Measurements from ENCODE around the gene NCAPD2. TPM values are rescaled to one million over a fixed set of nuclear protein-coding genes. Genes with fewer than 3 reads are reported as not detected.
"Not testable (repeated sequence)": the region's sequence is repeated elsewhere in the genome, so short reads cannot be mapped to it uniquely, and the experiment has no call there.

The NCAPD2 gene
- total RNA-seq, 2 experiments from 2014 or later, result 195 to 196 TPM

DNA sequence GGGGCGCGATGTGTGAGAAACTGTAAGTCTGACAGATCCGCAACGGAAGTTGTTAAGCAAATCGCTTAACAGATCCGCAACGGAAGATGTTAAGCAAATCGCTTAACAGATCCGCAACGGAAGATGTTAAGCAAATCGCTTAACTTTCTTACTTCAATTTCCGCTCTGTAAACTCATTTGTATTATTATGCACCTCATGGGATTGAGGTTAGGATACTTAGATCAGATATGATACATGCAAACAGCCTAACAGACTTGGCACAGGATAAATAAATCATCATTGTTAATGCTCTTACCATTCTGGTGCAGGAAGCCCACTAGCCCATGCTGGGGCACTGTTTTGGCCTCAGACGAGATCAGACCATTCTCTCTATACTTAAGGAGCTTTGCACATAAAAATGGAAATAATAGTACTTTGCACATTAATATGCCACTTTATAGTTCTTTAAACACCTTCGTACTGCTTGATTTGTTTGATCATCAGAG is 399 bp downstream of the NCAPD2 start:
- ChIA-PET CTCF (interaction anchor here (0.7 to 1.8 kb wide), 10 partner anchors 17 to 71 kb away, joined by 3 to 10 read pairs (median 4); no protein-coding TSS in a partner anchor), POLR2A (interaction anchor here (0.7 to 4.1 kb wide), 10 partner anchors 10 to 51 kb away, joined by 3 to 21 read pairs (median 6); partner anchors contain the start of gene VAMP1)
- TF ChIP-seq, protein P1, sequence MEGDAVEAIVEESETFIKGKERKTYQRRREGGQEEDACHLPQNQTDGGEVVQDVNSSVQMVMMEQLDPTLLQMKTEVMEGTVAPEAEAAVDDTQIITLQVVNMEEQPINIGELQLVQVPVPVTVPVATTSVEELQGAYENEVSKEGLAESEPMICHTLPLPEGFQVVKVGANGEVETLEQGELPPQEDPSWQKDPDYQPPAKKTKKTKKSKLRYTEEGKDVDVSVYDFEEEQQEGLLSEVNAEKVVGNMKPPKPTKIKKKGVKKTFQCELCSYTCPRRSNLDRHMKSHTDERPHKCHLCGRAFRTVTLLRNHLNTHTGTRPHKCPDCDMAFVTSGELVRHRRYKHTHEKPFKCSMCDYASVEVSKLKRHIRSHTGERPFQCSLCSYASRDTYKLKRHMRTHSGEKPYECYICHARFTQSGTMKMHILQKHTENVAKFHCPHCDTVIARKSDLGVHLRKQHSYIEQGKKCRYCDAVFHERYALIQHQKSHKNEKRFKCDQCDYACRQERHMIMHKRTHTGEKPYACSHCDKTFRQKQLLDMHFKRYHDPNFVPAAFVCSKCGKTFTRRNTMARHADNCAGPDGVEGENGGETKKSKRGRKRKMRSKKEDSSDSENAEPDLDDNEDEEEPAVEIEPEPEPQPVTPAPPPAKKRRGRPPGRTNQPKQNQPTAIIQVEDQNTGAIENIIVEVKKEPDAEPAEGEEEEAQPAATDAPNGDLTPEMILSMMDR (IDR thresholded peaks at IDR 0.05), result no peak
- peaks cover 54% of the 10 kb centered on the region for H3K36me3 Mint-ChIP-seq (ENCODE audit: low read depth)
- peak overlapping the region; percentile 99 for H3K4me3 Mint-ChIP-seq
- DNase-seq (peak; percentile 36), ATAC-seq (peak; percentile 5)
- H3K4me1 Mint-ChIP-seq (ENCODE audit: low read depth), result peaks cover 31% of the 10 kb centered on the region
- peak overlapping the region; percentile 99 for H3K27ac Mint-ChIP-seq
- H3K27me3 Mint-ChIP-seq, result no peaks in the 10 kb centered on the region
- intact Hi-C loops (cut with micrococcal nuclease), result loop anchor here (5.0 kb wide), 1 partner anchor 38 kb away; the partner anchor contains the start of gene GAPDH
- no peaks in the 10 kb centered on the region for H3K9me3 Mint-ChIP-seq

- intact Hi-C loops (cut with micrococcal nuclease), result loop anchor here (5.0 kb wide), 1 partner anchor 37 kb away; the partner anchor contains the start of gene GAPDH
- ChIA-PET POLR2A (interaction anchor here (0.7 to 4.1 kb wide), 11 partner anchors 9 to 52 kb away, joined by 3 to 21 read pairs (median 4); partner anchors contain the start of gene VAMP1), CTCF (interaction anchor here (0.7 to 1.8 kb wide), 10 partner anchors 16 to 72 kb away, joined by 3 to 10 read pairs (median 4); no protein-coding TSS in a partner anchor)
- Mint-ChIP-seq H3K9me3 (no peaks in the 10 kb centered on the region), H3K4me3 (peak overlapping the region; percentile 99), H3K27ac (peak overlapping the region; percentile 99), H3K4me1 (ENCODE audit: low read depth) (peaks cover 31% of the 10 kb centered on the region), H3K36me3 (ENCODE audit: low read depth) (peaks cover 55% of the 10 kb centered on the region), H3K27me3 (no peaks in the 10 kb centered on the region)
- ATAC-seq (no peak), DNase-seq (no peak)
- TF ChIP-seq, protein P1 (IDR thresholded peaks at IDR 0.05), result no peak
Measured at GRCh38 chr12:6494968-6495367, 1.1 kb downstream of the NCAPD2 start.

GRCh38 chr12:6497291-6497690 is 3.4 kb downstream of the NCAPD2 start:
- Mint-ChIP-seq H3K4me1 (ENCODE audit: low read depth) (peaks cover 24% of the 10 kb centered on the region), H3K36me3 (ENCODE audit: low read depth) (peaks cover 44% of the 10 kb centered on the region), H3K27ac (peak overlapping the region; percentile 77), H3K4me3 (peak overlapping the region; percentile 24)
- POLR2A ChIA-PET, result interaction anchor here (1.2 to 4.1 kb wide), 3 partner anchors 27 to 39 kb away, joined by 3 to 21 read pairs (median 3); partner anchors contain the start of gene VAMP1
- H3K9me3 Mint-ChIP-seq; DNase-seq; ATAC-seq; intact Hi-C loops (cut with micrococcal nuclease); H3K27me3 Mint-ChIP-seq: not testable (repeated sequence)
- CTCF ChIA-PET, result interaction anchor here (1.0 to 1.8 kb wide), 2 partner anchors 40 to 74 kb away, joined by 4 to 5 read pairs; no protein-coding TSS in a partner anchor

- Mint-ChIP-seq H3K4me1 (ENCODE audit: low read depth) (peaks cover 18% of the 10 kb centered on the region), H3K27ac (no peak overlapping the region), H3K9me3 (no peaks in the 10 kb centered on the region), H3K4me3 (no peak overlapping the region), H3K27me3 (no peaks in the 10 kb centered on the region), H3K36me3 (ENCODE audit: low read depth) (peaks cover 34% of the 10 kb centered on the region)
- ChIA-PET POLR2A (interaction anchor here (0.7 to 2.6 kb wide), 7 partner anchors 11 to 247 kb away, joined by 3 to 7 read pairs (median 4); no protein-coding TSS in a partner anchor), CTCF (interaction anchor here (0.5 to 1.7 kb wide), 9 partner anchors 11 to 78 kb away, joined by 3 to 6 read pairs (median 4); no protein-coding TSS in a partner anchor)
- TF ChIP-seq, protein P1 (IDR thresholded peaks at IDR 0.05), result no peak
- ATAC-seq (no peak), DNase-seq (no peak)
- intact Hi-C loops (cut with micrococcal nuclease), result no loop called here
Measured at GRCh38 chr12:6500466-6500865, 6.6 kb downstream of the NCAPD2 start.

DNA sequence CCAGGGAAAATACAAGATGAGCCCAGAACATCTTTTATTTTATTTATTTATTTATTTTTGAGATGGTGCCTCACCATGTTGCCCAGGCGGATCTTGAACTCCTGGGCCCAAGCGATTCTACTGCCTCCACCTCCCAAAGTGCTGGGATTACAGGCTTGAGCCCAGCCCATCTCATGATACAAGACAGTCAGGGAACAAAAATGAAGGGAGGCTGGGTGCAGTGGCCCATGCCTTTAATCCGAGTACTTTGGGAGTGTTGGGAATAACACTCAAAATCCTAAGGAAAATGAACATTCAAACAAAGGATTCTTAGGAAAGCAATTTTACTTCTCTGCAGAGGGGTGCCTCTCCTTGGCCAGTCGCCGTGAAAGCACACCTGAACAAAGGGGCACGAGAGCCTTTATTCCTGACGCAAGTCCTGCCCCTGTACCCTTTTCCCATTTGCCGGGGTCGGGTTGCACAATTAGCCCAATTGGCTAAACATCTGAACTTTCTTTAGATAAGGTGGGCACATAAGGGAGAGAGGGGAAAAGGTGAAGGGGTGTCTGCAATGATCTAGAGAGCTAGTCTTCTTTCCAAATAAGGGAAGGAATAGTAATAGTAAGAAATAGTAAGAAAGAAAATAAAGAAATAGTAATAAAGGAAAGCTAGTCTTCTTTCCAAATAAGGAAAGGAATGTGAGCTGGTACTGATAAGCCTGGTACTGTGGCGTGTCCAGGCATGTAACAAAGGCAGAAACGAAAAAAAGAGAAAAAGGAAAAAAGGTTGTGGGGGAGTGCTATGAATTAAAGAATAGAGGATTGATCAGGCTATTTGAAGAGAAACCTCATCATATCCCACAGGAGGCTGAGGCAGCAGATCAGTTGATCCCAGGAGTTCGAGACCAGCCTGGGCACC is 13.4 kb downstream of the NCAPD2 start:
- H3K4me1 Mint-ChIP-seq (ENCODE audit: low read depth), result peaks cover 11% of the 10 kb centered on the region
- H3K36me3 Mint-ChIP-seq (ENCODE audit: low read depth), result peaks cover 41% of the 10 kb centered on the region
- no peaks in the 10 kb centered on the region for H3K27me3 Mint-ChIP-seq
- ChIA-PET CTCF (interaction anchor here (0.9 to 1.6 kb wide), 2 partner anchors 46 to 84 kb away, joined by 3 to 4 read pairs; no protein-coding TSS in a partner anchor), POLR2A (interaction anchor here (0.9 kb wide), 1 partner anchor 9 kb away, joined by 3 read pairs; no protein-coding TSS in a partner anchor)
- intact Hi-C loops (cut with micrococcal nuclease), result no loop called here
- no peak overlapping the region for H3K4me3 Mint-ChIP-seq
- TF ChIP-seq, protein P1 (IDR thresholded peaks at IDR 0.05), result no peak
- H3K27ac Mint-ChIP-seq, result no peak overlapping the region
- DNase-seq, result no peak
- ATAC-seq, result no peak
- no peaks in the 10 kb centered on the region for H3K9me3 Mint-ChIP-seq

All from activated CD8-positive, alpha-beta T cell treated with anti-CD3 and anti-CD28 coated beads for 36 hours (primary cell).